ENCODE results near the gene FBH1.

DNA sequence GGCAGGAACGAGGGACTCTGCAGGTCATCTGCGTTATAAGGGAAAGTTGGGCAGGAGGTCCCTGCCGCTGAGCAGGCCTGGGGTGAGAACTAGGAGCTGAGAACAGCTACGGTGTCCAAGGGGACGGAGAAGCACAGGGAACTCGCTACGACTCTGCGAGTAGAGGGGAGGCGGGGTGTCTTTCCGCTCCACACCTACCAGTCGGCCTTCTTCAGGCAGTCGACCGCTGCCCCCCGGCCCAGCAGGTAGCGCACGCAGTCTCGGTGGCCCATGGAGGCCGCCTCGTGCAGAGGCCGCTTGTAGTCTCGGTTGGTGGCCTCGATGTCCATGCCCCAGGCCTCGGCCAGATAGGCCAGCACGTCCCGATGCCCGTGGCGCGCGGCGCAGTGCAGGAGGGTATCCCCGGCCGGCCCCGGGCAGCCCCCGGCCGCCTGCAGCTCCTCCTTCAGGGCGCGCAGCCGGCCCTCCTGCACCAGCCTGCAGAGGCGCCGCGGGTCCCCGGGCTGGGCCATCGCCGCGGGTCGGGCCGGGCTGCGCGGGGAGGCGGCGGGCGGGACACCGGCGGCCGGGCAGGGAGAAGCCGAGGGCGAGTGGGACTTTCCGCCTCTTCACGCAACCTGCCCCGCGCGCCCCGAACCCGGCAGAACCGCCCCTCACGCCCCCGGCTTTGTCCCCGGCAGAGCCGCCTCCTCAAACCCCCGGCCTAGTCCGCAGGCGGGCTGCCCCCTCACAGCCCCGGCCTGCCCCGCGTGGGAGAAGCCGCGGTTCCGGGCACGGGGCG is 1.0 kb upstream of the FBH1 start:
- TF ChIP-seq, protein P1, sequence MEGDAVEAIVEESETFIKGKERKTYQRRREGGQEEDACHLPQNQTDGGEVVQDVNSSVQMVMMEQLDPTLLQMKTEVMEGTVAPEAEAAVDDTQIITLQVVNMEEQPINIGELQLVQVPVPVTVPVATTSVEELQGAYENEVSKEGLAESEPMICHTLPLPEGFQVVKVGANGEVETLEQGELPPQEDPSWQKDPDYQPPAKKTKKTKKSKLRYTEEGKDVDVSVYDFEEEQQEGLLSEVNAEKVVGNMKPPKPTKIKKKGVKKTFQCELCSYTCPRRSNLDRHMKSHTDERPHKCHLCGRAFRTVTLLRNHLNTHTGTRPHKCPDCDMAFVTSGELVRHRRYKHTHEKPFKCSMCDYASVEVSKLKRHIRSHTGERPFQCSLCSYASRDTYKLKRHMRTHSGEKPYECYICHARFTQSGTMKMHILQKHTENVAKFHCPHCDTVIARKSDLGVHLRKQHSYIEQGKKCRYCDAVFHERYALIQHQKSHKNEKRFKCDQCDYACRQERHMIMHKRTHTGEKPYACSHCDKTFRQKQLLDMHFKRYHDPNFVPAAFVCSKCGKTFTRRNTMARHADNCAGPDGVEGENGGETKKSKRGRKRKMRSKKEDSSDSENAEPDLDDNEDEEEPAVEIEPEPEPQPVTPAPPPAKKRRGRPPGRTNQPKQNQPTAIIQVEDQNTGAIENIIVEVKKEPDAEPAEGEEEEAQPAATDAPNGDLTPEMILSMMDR (IDR thresholded peaks at IDR 0.05), result no peak
- no peak for TF ChIP-seq EP300 (IDR thresholded peaks at IDR 0.05)
